ENCODE data around the gene ZMYM1.
"Not testable (repeated sequence)": the region's sequence is repeated elsewhere in the genome, so short reads cannot be mapped to it uniquely, and the experiment has no call there.

Gene ZMYM1

DNA sequence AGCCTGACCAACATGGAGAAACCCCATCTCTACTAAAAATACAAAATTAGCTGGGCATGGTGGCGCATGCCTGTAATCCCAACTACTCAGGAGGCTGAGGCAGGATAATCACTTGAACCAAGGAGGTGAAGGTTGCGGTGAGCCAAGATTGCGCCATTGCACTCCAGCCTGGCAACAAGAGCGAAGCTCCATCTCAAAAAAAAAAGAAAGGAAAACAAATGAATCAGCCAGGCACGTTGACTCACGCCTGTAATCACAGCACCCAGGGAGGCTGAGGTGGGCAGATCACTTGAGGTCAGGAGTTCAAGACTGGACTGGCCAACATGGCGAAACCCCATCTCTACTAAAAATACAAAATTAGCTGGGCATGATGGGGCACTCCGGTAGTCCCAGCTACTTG is 2.8 kb upstream of the ZMYM1 start:
- not testable (repeated sequence) for DNase-seq (ENCODE audit: low spot score)

DNA sequence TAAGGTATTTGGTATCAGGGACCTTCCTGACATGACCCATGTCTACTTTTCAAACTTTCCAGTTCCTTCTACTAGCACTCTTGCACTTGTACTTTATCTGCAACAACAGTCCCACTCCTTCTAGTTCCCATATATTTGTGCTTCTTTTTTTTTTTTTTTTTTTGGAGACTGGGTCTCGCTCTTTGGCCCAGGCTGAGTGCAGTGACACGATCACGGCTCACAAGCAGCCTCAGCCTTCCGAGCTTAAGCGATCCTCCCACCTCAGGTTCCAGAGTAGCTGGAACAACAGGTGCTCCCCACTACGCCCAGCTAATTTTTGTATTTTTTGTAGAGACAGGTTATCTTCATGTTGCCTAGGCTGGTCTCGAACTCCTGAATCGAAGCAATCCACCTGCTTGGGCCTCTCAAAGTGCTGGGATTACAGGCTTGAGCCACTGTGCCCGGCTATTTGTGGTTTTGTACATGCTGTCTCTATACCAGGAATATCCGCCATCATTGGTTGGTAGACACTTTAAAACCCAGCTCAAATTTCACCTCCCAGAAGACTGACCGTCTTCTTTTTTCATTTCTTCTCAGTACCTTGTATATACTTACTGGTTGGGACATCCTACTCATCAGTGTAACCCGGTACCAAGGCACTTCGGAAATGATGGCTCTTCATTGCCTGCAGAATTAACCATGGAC is 1.1 kb downstream of the ZMYM1 start:
- DNase-seq (ENCODE audit: low spot score), result peak; percentile 5

DNA sequence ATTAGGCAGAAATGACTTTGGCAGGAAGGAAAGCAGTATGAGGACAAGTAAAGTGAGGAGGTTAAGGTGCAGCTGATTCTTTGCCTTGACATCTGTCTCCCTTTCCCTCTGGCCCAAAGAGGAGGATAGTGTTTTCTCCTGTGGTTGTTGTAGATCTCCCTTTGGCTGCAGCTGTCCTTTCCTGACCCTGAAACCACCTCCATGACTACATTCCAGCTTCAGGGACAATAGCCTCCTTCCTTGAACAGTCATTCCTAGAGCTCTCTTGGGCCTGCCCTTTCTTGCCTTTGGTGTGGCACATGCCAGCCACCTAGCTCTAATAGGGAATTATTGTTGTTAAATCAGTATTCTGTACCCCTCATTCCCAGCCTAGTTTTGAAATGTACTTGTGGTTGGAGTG is 6.2 kb downstream of the ZMYM1 start:
- DNase-seq (ENCODE audit: low spot score), result no peak

DNA sequence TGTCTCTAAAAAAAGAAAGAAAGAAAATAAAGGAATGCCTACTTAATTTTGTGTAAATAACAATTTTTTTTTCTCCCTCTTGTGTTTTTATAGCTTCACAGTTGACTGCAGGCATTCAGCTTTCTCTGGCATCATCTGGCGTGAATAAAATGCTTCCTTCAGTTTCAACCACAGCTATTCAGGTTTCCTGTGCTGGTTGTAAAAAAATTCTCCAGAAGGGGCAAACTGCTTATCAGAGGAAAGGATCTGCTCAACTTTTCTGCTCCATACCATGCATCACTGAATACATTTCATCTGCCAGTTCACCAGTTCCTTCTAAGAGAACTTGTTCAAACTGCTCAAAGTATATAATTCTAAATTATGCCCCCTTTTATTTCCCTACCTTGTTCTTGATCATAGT is 18.0 kb downstream of the ZMYM1 start:
- no peak for DNase-seq (ENCODE audit: low spot score)

- no peak for DNase-seq (ENCODE audit: low spot score)
Observed at GRCh38 chr1:35111106-35111505, 31.9 kb downstream of the ZMYM1 start.

DNA sequence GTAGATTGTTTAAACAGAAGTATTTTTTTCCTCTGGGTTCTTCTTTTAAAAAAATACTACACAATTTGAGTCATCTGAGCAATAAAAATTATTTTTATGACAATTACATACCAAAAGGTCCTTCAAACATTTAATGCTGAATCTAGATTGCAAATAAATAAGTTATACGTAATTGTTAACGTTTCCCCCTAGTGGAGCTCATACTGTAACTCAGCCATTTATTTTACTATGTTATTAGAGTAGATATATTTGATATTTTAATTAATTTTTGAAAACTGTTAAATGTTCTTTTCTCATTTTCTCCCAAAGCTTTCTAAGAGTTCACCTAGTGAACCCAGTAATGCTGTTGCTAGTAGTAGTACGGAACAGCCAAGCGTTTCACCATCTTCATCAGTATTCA is 33.5 kb downstream of the ZMYM1 start:
- DNase-seq (ENCODE audit: low spot score), result no peak

DNA sequence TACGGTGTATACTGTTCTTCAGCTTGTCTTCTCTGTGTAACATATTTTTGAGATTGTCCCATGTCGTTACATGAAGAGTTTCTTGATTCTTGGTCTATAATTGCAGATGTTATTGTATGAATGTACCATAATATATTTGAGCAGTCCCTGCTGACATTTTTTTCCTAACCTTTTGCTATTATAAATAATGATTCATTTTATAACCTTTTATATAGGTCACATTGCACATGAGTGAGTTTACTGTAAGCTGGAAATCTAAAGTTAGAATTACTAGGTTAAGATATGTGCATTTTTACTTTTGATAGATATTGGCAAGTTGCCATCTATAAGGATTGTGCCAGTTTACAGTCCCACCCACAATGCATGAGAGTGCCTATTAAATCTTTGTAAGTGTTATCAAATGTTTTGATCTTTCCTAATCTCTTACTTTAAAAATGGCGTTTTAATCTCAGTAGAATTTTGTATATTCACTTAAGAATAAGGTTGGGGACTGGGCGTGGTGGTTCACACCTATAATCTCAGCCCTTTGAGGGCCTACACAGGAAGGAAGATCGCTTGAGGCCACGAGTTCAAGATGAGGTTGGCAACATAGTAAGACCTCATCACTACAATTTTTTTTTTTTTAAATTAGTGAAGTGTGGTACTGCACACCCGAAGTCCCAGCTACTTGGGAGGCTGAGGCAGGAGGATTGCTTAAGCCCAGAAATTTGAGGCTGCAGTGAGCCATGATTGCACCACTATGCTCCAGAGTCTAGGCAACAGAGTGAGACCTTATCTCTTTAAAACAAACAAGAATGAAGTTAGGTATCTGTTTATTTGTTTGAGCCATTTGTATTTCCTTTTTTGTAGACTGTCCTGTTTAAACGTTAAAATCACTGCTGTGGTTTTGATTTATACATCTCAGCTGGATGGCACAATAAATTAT is 36.5 kb downstream of the ZMYM1 start:
- no peak for DNase-seq (ENCODE audit: low spot score)

- no peak for DNase-seq (ENCODE audit: low spot score)
Observed at GRCh38 chr1:35120458-35121133, 41.4 kb downstream of the ZMYM1 start.

DNA sequence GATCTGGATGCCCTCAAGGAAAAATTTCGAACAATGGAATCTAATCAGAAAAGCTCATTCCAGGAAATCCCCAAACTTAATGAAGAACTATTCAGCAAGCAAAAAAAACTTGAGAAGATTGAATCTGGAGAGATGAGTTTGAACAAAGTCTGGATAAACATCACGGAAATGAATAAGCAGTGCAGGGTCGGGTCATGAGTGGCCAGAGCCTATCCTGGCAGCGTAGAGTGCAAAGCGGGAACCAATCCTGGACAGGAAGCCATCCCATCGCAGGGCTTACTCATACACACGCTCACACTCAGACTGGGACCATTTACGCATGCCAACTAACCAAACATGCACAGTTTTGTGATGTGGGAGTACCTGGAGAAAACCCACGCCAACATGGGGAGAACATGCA is 43.1 kb downstream of the ZMYM1 start:
- DNase-seq (ENCODE audit: low spot score), result no peak

GRCh38 chr1:35126546-35126945 is 47.4 kb downstream of the ZMYM1 start:
- DNase-seq (ENCODE audit: low spot score), result no peak

- no peak for DNase-seq (ENCODE audit: low spot score)
Observed at GRCh38 chr1:35129080-35129479, 49.9 kb downstream of the ZMYM1 start.

- no peak for DNase-seq (ENCODE audit: low spot score)
Observed at GRCh38 chr1:35136780-35137179, 57.6 kb downstream of the ZMYM1 start.

DNA sequence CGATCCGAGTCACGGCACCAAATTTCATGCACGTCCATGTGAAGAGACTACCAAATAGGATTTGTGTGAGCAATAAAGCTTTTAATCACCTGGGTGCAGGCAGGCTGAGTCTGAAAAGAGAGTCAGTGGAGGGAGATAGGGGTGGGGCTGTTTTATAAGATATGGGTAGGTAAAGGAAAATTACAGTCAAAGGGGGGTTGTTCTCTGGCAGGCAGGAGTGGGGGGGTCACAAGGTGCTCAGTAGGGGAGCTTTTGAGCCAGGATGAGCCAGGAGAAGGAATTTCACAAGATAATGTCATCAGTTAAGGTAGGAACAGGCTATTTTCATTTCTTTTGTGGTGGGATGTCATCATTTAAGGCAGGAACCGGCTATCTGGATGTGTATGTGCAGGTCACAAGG is 58.4 kb downstream of the ZMYM1 start:
- DNase-seq (ENCODE audit: low spot score), result not testable (repeated sequence)

- DNase-seq (ENCODE audit: low spot score), result not testable (repeated sequence)
Observed at GRCh38 chr1:35142294-35142693, 63.1 kb downstream of the ZMYM1 start.

DNA sequence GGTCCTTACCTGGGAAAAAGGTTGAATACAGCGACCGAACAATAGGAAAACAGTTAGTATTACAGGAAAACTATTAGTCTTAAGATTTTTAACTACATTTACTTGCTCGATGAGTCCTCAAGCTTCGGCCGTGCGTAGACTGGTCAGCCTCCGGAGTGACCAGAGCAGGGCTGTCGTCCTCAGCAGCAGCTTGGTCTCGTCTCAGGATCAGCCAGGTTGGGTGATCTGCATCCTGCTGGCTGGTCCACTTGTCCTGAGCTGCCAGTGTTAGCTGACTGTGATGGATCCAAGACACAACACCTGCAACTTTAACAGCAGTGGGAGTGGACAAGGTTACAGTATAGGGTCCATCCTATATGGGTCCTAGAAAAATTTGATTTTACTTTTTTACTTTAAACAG is 63.5 kb downstream of the ZMYM1 start:
- not testable (repeated sequence) for DNase-seq (ENCODE audit: low spot score)

DNA sequence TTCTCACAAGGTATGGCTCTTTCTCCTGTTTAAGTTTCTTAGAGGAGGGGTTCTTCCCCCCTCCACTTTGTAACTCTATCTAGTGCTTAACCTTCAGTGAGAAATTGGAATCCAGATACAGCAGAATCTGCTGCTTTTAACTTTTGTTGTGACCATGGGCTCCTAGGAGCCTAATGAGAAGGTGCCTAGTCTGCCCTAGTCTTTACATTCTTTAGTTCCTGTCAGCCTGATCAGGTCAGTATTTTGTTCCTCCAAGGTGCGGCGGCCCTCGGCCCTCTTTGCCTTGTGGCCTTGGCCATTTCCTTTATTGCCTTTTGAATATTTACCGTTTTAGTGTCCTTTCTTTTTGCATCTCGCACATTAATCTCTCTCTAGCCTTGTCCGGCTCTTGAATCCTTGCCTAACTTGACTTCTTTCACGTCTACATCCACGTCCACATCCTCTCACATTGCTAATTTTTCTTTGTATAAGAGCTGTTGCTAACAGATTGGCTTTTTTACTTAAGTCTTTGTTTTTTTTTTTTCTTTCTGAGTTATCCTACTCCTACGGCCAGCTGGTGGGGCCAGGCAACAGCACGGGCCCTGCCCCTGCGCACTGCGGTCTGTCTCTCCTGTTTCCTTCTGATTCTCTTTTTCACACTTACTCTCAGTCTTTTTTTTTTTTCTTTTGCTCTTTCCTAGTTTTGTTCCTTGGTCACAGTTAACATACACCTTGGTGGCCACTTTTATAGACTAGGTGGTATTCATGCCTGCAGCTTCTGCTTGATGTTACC is 64.7 kb downstream of the ZMYM1 start:
- no peak for DNase-seq (ENCODE audit: low spot score)

GRCh38 chr1:35145892-35146549 is 66.8 kb downstream of the ZMYM1 start:
- DNase-seq (ENCODE audit: low spot score), result not testable (repeated sequence)

DNA sequence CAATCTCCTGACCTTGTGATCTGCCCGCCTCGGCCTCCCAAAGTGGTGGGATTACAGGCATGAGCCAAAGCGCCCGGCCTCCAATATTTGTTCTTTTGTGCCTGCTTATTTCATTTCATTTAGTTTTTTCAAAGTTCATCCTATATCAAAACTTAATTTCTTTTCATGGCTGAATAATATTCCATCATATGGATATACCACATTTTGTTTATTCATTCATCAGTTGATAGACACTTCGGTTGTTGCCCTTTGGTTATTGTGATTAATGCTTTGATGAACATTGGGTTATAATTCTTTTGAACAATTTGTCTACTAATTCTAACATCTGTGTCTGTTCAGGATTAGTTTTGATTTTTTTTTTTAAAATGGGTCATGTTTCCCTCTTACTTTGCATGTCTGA is 72.0 kb downstream of the ZMYM1 start:
- DNase-seq (ENCODE audit: low spot score), result no peak

DNA sequence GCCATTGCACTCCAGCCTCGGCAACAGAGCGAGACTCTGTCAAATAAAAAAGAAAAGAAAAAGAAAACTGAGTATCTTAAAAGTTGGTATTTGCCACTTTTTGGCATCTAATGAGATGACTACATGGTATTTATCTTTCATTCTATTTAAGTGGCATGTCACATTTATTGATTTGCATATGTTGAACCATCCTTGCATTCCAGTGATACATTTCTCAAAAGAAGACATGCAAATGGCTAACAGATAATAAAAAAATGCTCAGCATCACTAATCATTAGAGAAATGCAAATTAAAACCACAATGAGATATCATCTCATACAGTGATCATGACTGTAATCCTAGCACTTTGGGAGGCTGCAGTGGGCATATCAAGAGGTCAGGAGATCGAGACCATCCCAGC is 85.7 kb downstream of the ZMYM1 start:
- DNase-seq (ENCODE audit: low spot score), result no peak
